DOHH2 (cell line): ENCODE data around the gene CFAP210.

Experiments
- H3F3A ChIP-seq: fragments of 200-600 bp; sonication (generic), shearing (Covaris generic); 2 replicates; pipeline ENCODE4 v1.6.0; 2016; ENCODE audit warnings: antibody characterized with exemption, mild to moderate bottlenecking; ENCODE audit not compliant: control insufficient read depth, insufficient read depth
- H3K27ac ChIP-seq: fragments of 200-600 bp; sonication (generic); 2 replicates; pipeline ENCODE4 v1.5.1; 2014; ENCODE audit warnings: low read depth, mild to moderate bottlenecking, low read length, moderate library complexity
- H3K27me3 ChIP-seq: fragments of 200-600 bp; sonication (generic); 2 replicates; pipeline ENCODE4 v1.6.1; 2014; ENCODE audit warnings: mild to moderate bottlenecking, low read length, mixed read lengths; ENCODE audit not compliant: control insufficient read depth
- H3K36me3 ChIP-seq: fragments of 200-600 bp; sonication (generic); 2 replicates; pipeline ENCODE4 v1.6.1; 2014; ENCODE audit warnings: mild to moderate bottlenecking, low read length, moderate library complexity, mixed read lengths; ENCODE audit not compliant: control insufficient read depth
- H3K4me1 ChIP-seq: fragments of 200-600 bp; sonication (generic); 2 replicates; pipeline ENCODE4 v1.6.1; 2014; ENCODE audit warnings: mild to moderate bottlenecking, low read length, mixed read lengths; ENCODE audit not compliant: control insufficient read depth
- H3K4me2 ChIP-seq: fragments of 200-600 bp; sonication (generic); 2 replicates; pipeline ENCODE4 v1.6.0; 2014; ENCODE audit warnings: mild to moderate bottlenecking, low read length, moderate library complexity
- H3K4me3 ChIP-seq: fragments of 200-600 bp; sonication (generic); 2 replicates; pipeline ENCODE4 v1.5.1; 2014; ENCODE audit warnings: mild to moderate bottlenecking, low read length, mixed read lengths
- H3K79me2 ChIP-seq: fragments of 200-600 bp; sonication (generic); 2 replicates; pipeline ENCODE4 v1.6.1; 2014; ENCODE audit warnings: mild to moderate bottlenecking, low read length, mixed read lengths; ENCODE audit not compliant: control insufficient read depth
- H3K9me2 ChIP-seq: fragments of 200-600 bp; sonication (generic); replicated peaks from 2 replicates; pipeline ENCODE4 v1.6.1; 2014; ENCODE audit warnings: mild to moderate bottlenecking, low read length, mixed read lengths; ENCODE audit not compliant: control insufficient read depth
- H3K9me3 ChIP-seq: fragments of 200-600 bp; sonication (generic); 2 replicates; pipeline ENCODE4 v1.6.1; 2014; ENCODE audit warnings: antibody characterized with exemption, low read length, mixed read lengths; ENCODE audit not compliant: control insufficient read depth, insufficient read depth
- H4K20me1 ChIP-seq: fragments of 200-600 bp; sonication (generic); 2 replicates; pipeline ENCODE4 v1.6.0; 2014; ENCODE audit warnings: low read depth, mild to moderate bottlenecking, antibody characterized with exemption, low read length, moderate library complexity; ENCODE audit not compliant: control insufficient read depth, insufficient read depth
- CTCF ChIP-seq: fragments of 200-600 bp; sonication (generic); IDR thresholded peaks from one replicate; pipeline ENCODE4 v1.5.1; 2014; ENCODE audit warnings: antibody characterized with exemption, mild to moderate bottlenecking, low read depth, low read length; ENCODE audit not compliant: poor library complexity, severe bottlenecking
- EZH2phosphoT487 ChIP-seq: fragments of 200-600 bp; sonication (generic); IDR thresholded peaks from 2 replicates; pipeline ENCODE4 v1.6.1; 2017; ENCODE audit warnings: borderline replicate concordance, mild to moderate bottlenecking, antibody characterized with exemption, low read length, moderate library complexity, mixed read lengths

Gene CFAP210

GRCh38 chr2:169714699-169715098, 20.5 kb upstream of the CFAP210 start:
- Histone ChIP-seq H3K27ac (no peak overlapping the region), H3K27me3 (no peaks in the 10 kb centered on the region), H3K79me2 (no peaks in the 10 kb centered on the region), H3K4me2 (no peak overlapping the region), H3F3A (no peaks in the 10 kb centered on the region), H4K20me1 (no peaks in the 10 kb centered on the region), H3K9me3 (peaks cover 9% of the 10 kb centered on the region; the same call in 1 of the 2 replicates), H3K4me3 (no peak overlapping the region), H3K9me2 (no peaks in the 10 kb centered on the region), H3K36me3 (no peaks in the 10 kb centered on the region), H3K4me1 (no peaks in the 10 kb centered on the region)
- TF ChIP-seq EZH2phosphoT487: no peak
- no peak for TF ChIP-seq CTCF

GRCh38 chr2:169713331-169713730, 19.1 kb upstream of the CFAP210 start:
- H3K4me2 ChIP-seq: no peak overlapping the region
- TF ChIP-seq EZH2phosphoT487 (no peak), CTCF (no peak)
- H4K20me1 ChIP-seq: no peaks in the 10 kb centered on the region
- H3K9me2 ChIP-seq: no peaks in the 10 kb centered on the region
- H3K36me3 ChIP-seq: no peaks in the 10 kb centered on the region
- peaks cover 9% of the 10 kb centered on the region; the same call in 1 of the 2 replicates for H3K9me3 ChIP-seq
- no peaks in the 10 kb centered on the region for H3K79me2 ChIP-seq
- no peaks in the 10 kb centered on the region for H3F3A ChIP-seq
- H3K4me1 ChIP-seq: no peaks in the 10 kb centered on the region
- H3K27me3 ChIP-seq: no peaks in the 10 kb centered on the region
- no peak overlapping the region for H3K4me3 ChIP-seq
- no peak overlapping the region for H3K27ac ChIP-seq

GRCh38 chr2:169712791-169713227, 18.6 kb upstream of the CFAP210 start:
- Histone ChIP-seq H3K9me2 (no peaks in the 10 kb centered on the region), H3K9me3 (peaks cover 9% of the 10 kb centered on the region; the same call in 1 of the 2 replicates), H3K4me2 (no peak overlapping the region), H3K4me3 (no peak overlapping the region), H3K27me3 (no peaks in the 10 kb centered on the region), H3F3A (no peaks in the 10 kb centered on the region), H3K27ac (no peak overlapping the region), H3K36me3 (no peaks in the 10 kb centered on the region), H3K4me1 (no peaks in the 10 kb centered on the region), H3K79me2 (no peaks in the 10 kb centered on the region), H4K20me1 (no peaks in the 10 kb centered on the region)
- no peak for TF ChIP-seq CTCF
- TF ChIP-seq EZH2phosphoT487: no peak
